Adipocyte (in vitro differentiated cells): Measurements from ENCODE around the gene PSMG3.
A peak's percentile ranks its signal among the peaks of the same experiment; 100 is the strongest.

Experiments used
- DNase-seq: peaks from one replicate; pipeline ENCODE4 v3.0.0-alpha.2; 2015; ENCODE audit warnings: low read depth
- H3K27me3 ChIP-seq: replicated peaks from 2 replicates; pipeline ENCODE4 v1.7.0; 2013; ENCODE audit warnings: mild to moderate bottlenecking, low read length, moderate library complexity; ENCODE audit not compliant: control insufficient read depth, insufficient read depth
- H3K36me3 ChIP-seq: 2 replicates; pipeline ENCODE4 v1.7.0; 2013; ENCODE audit warnings: low read length, mild to moderate bottlenecking, moderate library complexity; ENCODE audit not compliant: control insufficient read depth, insufficient read depth, severe bottlenecking
- H3K4me1 ChIP-seq: 2 replicates; pipeline ENCODE4 v1.7.0; 2013; ENCODE audit warnings: mild to moderate bottlenecking, low read length, moderate library complexity; ENCODE audit not compliant: control insufficient read depth, insufficient read depth
- H3K4me3 ChIP-seq: 2 replicates; pipeline ENCODE4 v1.7.0; 2013; ENCODE audit warnings: mild to moderate bottlenecking, low read length, moderate library complexity
- H3K9ac ChIP-seq: 2 replicates; pipeline ENCODE4 v1.7.0; 2013; ENCODE audit warnings: mild to moderate bottlenecking, low read length, moderate library complexity
- H3K9me3 ChIP-seq: 2 replicates; pipeline ENCODE4 v1.7.0; 2013; ENCODE audit warnings: mild to moderate bottlenecking, low read length, moderate library complexity; ENCODE audit not compliant: control insufficient read depth

The PSMG3 gene

GRCh38 chr7:1575809-1576208 lies 6.0 kb upstream of the PSMG3 start:
- Histone ChIP-seq H3K4me3 (no peak overlapping the region), H3K4me1 (peaks cover 9% of the 10 kb centered on the region), H3K27me3 (no peaks in the 10 kb centered on the region), H3K9ac (no peak overlapping the region), H3K36me3 (no peaks in the 10 kb centered on the region), H3K9me3 (no peaks in the 10 kb centered on the region)
- DNase-seq: no peak

DNA sequence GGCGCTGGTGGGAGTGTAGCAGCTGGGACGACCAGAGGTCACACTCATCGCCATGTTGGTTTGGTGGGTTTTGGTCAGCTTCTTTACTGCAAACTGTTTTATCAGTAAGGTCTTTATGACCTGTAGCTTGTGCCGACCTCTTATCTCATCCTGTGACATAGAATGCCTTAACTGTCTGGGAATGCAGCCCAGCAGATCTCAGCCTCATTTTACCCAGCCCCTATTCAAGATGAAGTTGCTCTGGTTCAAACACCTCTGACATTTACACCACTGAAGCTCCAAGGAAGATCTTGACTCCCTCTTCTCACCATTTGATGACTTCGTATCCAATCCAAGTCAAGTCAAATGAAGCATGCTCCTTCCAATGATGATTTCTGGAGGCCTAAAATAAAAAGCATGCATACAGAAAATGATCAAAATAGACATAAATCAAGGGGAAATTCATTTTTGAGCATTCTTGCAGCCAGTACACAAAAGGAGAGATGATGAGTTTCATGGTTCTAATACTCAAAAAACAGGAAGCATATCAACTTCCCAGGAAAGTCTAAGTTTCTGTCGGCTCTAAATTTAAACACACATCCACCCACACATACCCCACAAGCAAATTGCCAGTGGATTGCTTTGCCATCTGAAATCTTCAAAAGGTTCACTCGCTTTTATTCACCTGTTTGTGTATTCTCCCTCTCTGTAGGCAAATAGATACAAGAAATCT lies 2.4 kb upstream of the PSMG3 start:
- no peaks in the 10 kb centered on the region for H3K9me3 ChIP-seq
- peak overlapping the region; percentile 93 for H3K4me3 ChIP-seq
- no peak for DNase-seq
- H3K4me1 ChIP-seq: peaks cover 30% of the 10 kb centered on the region
- H3K27me3 ChIP-seq: no peaks in the 10 kb centered on the region
- H3K9ac ChIP-seq: peak overlapping the region; percentile 99
- no peaks in the 10 kb centered on the region for H3K36me3 ChIP-seq

GRCh38 chr7:1569440-1569832 lies 396 bp downstream of the PSMG3 start:
- H3K4me1 ChIP-seq: peaks cover 50% of the 10 kb centered on the region
- H3K9ac ChIP-seq: peak overlapping the region; percentile 99
- H3K27me3 ChIP-seq: no peaks in the 10 kb centered on the region
- peak overlapping the region; percentile 93 for H3K4me3 ChIP-seq
- H3K9me3 ChIP-seq: no peaks in the 10 kb centered on the region
- peaks cover 6% of the 10 kb centered on the region for H3K36me3 ChIP-seq
- DNase-seq: no peak

GRCh38 chr7:1569016-1569415 lies 816 bp downstream of the PSMG3 start:
- Histone ChIP-seq H3K9ac (peak overlapping the region; percentile 99), H3K27me3 (no peaks in the 10 kb centered on the region), H3K36me3 (peaks cover 6% of the 10 kb centered on the region), H3K4me3 (peak overlapping the region; percentile 93), H3K4me1 (peaks cover 55% of the 10 kb centered on the region), H3K9me3 (no peaks in the 10 kb centered on the region)
- DNase-seq: no peak

- Histone ChIP-seq H3K4me1 (peaks cover 57% of the 10 kb centered on the region), H3K27me3 (no peaks in the 10 kb centered on the region), H3K9me3 (no peaks in the 10 kb centered on the region), H3K36me3 (peaks cover 6% of the 10 kb centered on the region), H3K9ac (peak overlapping the region; percentile 99), H3K4me3 (peak overlapping the region; percentile 67)
- DNase-seq: no peak
Observed at GRCh38 chr7:1567896-1568510, 1.8 kb downstream of the PSMG3 start.

- H3K9ac ChIP-seq: peak overlapping the region; percentile 82
- H3K4me3 ChIP-seq: peak overlapping the region; percentile 67
- no peaks in the 10 kb centered on the region for H3K27me3 ChIP-seq
- peaks cover 56% of the 10 kb centered on the region for H3K4me1 ChIP-seq
- no peaks in the 10 kb centered on the region for H3K9me3 ChIP-seq
- no peak for DNase-seq
- peaks cover 6% of the 10 kb centered on the region for H3K36me3 ChIP-seq
Observed at GRCh38 chr7:1567049-1567771, 2.6 kb downstream of the PSMG3 start.

- Histone ChIP-seq H3K9ac (peak overlapping the region; percentile 82), H3K9me3 (no peaks in the 10 kb centered on the region), H3K4me3 (peak overlapping the region; percentile 67), H3K4me1 (peaks cover 51% of the 10 kb centered on the region), H3K36me3 (peaks cover 6% of the 10 kb centered on the region), H3K27me3 (no peaks in the 10 kb centered on the region)
- DNase-seq: no peak
Observed at GRCh38 chr7:1566687-1567048, 3.2 kb downstream of the PSMG3 start.

- Histone ChIP-seq H3K9ac (peak overlapping the region; percentile 51), H3K27me3 (no peaks in the 10 kb centered on the region), H3K4me1 (peaks cover 48% of the 10 kb centered on the region), H3K36me3 (peaks cover 6% of the 10 kb centered on the region), H3K4me3 (no peak overlapping the region), H3K9me3 (no peaks in the 10 kb centered on the region)
- no peak for DNase-seq
Observed at GRCh38 chr7:1564603-1565022, 5.2 kb downstream of the PSMG3 start.

GRCh38 chr7:1563981-1564602 lies 5.7 kb downstream of the PSMG3 start:
- peaks cover 45% of the 10 kb centered on the region for H3K4me1 ChIP-seq
- no peak overlapping the region for H3K4me3 ChIP-seq
- H3K9ac ChIP-seq: peak overlapping the region; percentile 18
- no peaks in the 10 kb centered on the region for H3K9me3 ChIP-seq
- no peaks in the 10 kb centered on the region for H3K27me3 ChIP-seq
- peaks cover 6% of the 10 kb centered on the region for H3K36me3 ChIP-seq
- DNase-seq: no peak

- Histone ChIP-seq H3K9ac (no peak overlapping the region), H3K27me3 (no peaks in the 10 kb centered on the region), H3K4me3 (no peak overlapping the region), H3K4me1 (peaks cover 30% of the 10 kb centered on the region), H3K36me3 (peaks cover 6% of the 10 kb centered on the region), H3K9me3 (no peaks in the 10 kb centered on the region)
- DNase-seq: no peak
Observed at GRCh38 chr7:1562597-1563051, 7.2 kb downstream of the PSMG3 start.

DNA sequence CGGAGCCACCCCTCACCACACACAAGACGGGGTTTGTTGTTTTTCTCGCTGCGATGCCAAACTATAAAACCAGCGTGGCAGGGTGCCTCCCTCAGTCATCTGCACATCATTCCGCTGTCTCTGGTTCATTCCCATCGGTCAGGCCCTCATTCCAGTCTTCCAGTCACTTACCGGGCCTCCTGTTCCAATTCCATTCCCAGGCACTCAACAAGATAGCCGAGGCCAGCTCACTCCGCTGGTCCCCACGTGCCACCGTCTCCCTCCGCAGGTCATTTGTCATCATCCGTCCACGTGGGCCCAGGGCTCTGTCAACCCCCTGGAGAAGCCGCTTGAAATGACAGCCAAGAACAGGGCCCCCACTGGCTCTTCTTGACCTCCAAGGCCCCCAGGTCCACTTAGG lies 7.7 kb downstream of the PSMG3 start:
- Histone ChIP-seq H3K9me3 (no peaks in the 10 kb centered on the region), H3K36me3 (peaks cover 6% of the 10 kb centered on the region), H3K4me1 (peaks cover 25% of the 10 kb centered on the region), H3K4me3 (no peak overlapping the region), H3K9ac (no peak overlapping the region), H3K27me3 (no peaks in the 10 kb centered on the region)
- DNase-seq: no peak
